COLO668 (cell line): ENCODE data around the gene DENND6B.
"Not testable (repeated sequence)": the region's sequence is repeated elsewhere in the genome, so short reads cannot be mapped to it uniquely, and the experiment has no call there.

Experiments used
- DNase-seq: peaks from one replicate; lab custom pipeline; 2025; ENCODE audit not compliant: unreplicated experiment; lab: John Stamatoyannopoulos, UW

DENND6B gene

GRCh38 chr22:50339945-50340879 lies 13.4 kb upstream of the DENND6B start:
- no peak for DNase-seq

GRCh38 chr22:50338860-50339462 lies 12.1 kb upstream of the DENND6B start:
- DNase-seq, result no peak

- no peak for DNase-seq
Measured at GRCh38 chr22:50338042-50338573, 11.3 kb upstream of the DENND6B start.

- no peak for DNase-seq
Measured at GRCh38 chr22:50337262-50338041, 10.6 kb upstream of the DENND6B start.

GRCh38 chr22:50334433-50334832 lies 7.6 kb upstream of the DENND6B start:
- not testable (repeated sequence) for DNase-seq

- DNase-seq, result no peak
Measured at GRCh38 chr22:50329236-50329635, 2.4 kb upstream of the DENND6B start.

GRCh38 chr22:50327711-50328019 lies 853 bp upstream of the DENND6B start:
- DNase-seq, result no peak

GRCh38 chr22:50326225-50326955 lies 422 bp downstream of the DENND6B start:
- DNase-seq, result no peak

GRCh38 chr22:50325444-50326224 lies 1.2 kb downstream of the DENND6B start:
- DNase-seq, result peak; percentile 18

- no peak for DNase-seq
Measured at GRCh38 chr22:50323900-50324299, 2.9 kb downstream of the DENND6B start.

GRCh38 chr22:50322382-50323104 lies 4.3 kb downstream of the DENND6B start:
- not testable (repeated sequence) for DNase-seq

- no peak for DNase-seq
Measured at GRCh38 chr22:50320671-50321325, 6.0 kb downstream of the DENND6B start.

- DNase-seq, result peak; percentile 25
Measured at GRCh38 chr22:50320116-50320515, 6.7 kb downstream of the DENND6B start.

GRCh38 chr22:50319503-50319951 lies 7.3 kb downstream of the DENND6B start:
- DNase-seq, result peak; percentile 16

GRCh38 chr22:50318698-50319411 lies 8.0 kb downstream of the DENND6B start:
- peak; percentile 80 for DNase-seq

- no peak for DNase-seq
Measured at GRCh38 chr22:50318356-50318697, 8.5 kb downstream of the DENND6B start.

- no peak for DNase-seq
Measured at GRCh38 chr22:50317674-50318073, 9.1 kb downstream of the DENND6B start.

- DNase-seq, result peak; percentile 73
Measured at GRCh38 chr22:50317178-50317577, 9.6 kb downstream of the DENND6B start.
